HEK293 (cell line): ENCODE data around the gene ACTR3.

ENCODE experiments used
- CTCF ChIA-PET: fragments of 350-600 bp; formaldehyde crosslinking; extraction: SDS; loops from one replicate; lab custom pipeline; 2021; ENCODE audit warnings: antibody characterized with exemption; lab: Yijun Ruan, JAX
- POLR2A ChIA-PET: fragments of 300-600 bp; formaldehyde crosslinking; extraction: SDS; loops from one replicate; lab custom pipeline; 2020; ENCODE audit warnings: antibody characterized with exemption, inconsistent platforms; lab: Yijun Ruan, JAX
- H3K27ac ChIP-seq: fragments of 200-500 bp; sonication (Bioruptor generic); 2 replicates; pipeline ENCODE4 v1.5.1; 2014; ENCODE audit warnings: low read depth, low read length, control low read depth, inconsistent platforms; ENCODE audit errors: extremely low read depth
- H3K36me3 ChIP-seq, 2 experiments: fragments of 200-500 bp in 1 of 2; sonication (Bioruptor generic) in 1 of 2; 1 replicate in 1 of 2; 2 replicates in 1 of 2; pipeline ENCODE4 v1.5.1; 2014 to 2017; ENCODE audit warnings: inconsistent platforms in 2 of 2, low read length in 2 of 2; ENCODE audit not compliant: control insufficient read depth in 2 of 2, insufficient read depth in 1 of 2
- H3K4me1 ChIP-seq: fragments of 200-500 bp; sonication (Bioruptor generic); 2 replicates; pipeline ENCODE4 v1.5.1; 2014; ENCODE audit warnings: mild to moderate bottlenecking, low read length, inconsistent platforms; ENCODE audit not compliant: control insufficient read depth, insufficient read depth
- H3K4me3 ChIP-seq: 2 replicates; pipeline ENCODE4 v1.5.1; 2011; ENCODE audit warnings: low read depth, mild to moderate bottlenecking, control low read depth, low read length, moderate library complexity
- H3K9me3 ChIP-seq: fragments of 200-500 bp; sonication (Bioruptor generic); 2 replicates; pipeline ENCODE4 v1.5.1; 2014; ENCODE audit warnings: low read depth, low read length, inconsistent platforms; ENCODE audit not compliant: control insufficient read depth, insufficient read depth
- ATF2 ChIP-seq: fragments of 450-650 bp; formaldehyde crosslinking; IDR thresholded peaks from 2 replicates; pipeline ENCODE4 v1.5.1; 2016; ENCODE audit warnings: missing biosample characterization, missing genetic modification characterization, low read depth
- GFI1B ChIP-seq: fragments of 450-650 bp; formaldehyde crosslinking; IDR thresholded peaks from 2 replicates; pipeline ENCODE4 v1.5.1; 2016; ENCODE audit warnings: missing biosample characterization, missing genetic modification characterization
- IKZF3 ChIP-seq: fragments of 450-650 bp; IDR thresholded peaks from 2 replicates; pipeline ENCODE4 v1.5.0; 2018; ENCODE audit warnings: missing biosample characterization, mild to moderate bottlenecking, missing genetic modification characterization, moderate library complexity
- KLF9 ChIP-seq: fragments of 450-650 bp; formaldehyde crosslinking; IDR thresholded peaks from 2 replicates; pipeline ENCODE4 v1.5.1; 2016; ENCODE audit warnings: missing biosample characterization, missing genetic modification characterization, low read depth
- MZF1 ChIP-seq: fragments of 450-650 bp; formaldehyde crosslinking; IDR thresholded peaks from 2 replicates; pipeline ENCODE4 v1.5.1; 2017; ENCODE audit warnings: missing biosample characterization, missing genetic modification characterization, borderline replicate concordance
- PATZ1 ChIP-seq: fragments of 450-650 bp; formaldehyde crosslinking; IDR thresholded peaks from 2 replicates; pipeline ENCODE4 v1.5.1; 2016; ENCODE audit warnings: missing biosample characterization, missing genetic modification characterization
- SCRT2 ChIP-seq: fragments of 450-650 bp; formaldehyde crosslinking; IDR thresholded peaks from 2 replicates; pipeline ENCODE4 v1.5.1; 2016; ENCODE audit warnings: missing biosample characterization, missing genetic modification characterization
- SP3 ChIP-seq: fragments of 450-650 bp; formaldehyde crosslinking; IDR thresholded peaks from 2 replicates; pipeline ENCODE4 v1.5.1; 2016; ENCODE audit warnings: missing biosample characterization, missing genetic modification characterization
- YY2 ChIP-seq: fragments of 450-650 bp; formaldehyde crosslinking; IDR thresholded peaks from 2 replicates; pipeline ENCODE4 v1.5.1; 2016; ENCODE audit warnings: missing biosample characterization, missing genetic modification characterization
- ZBTB10 ChIP-seq: fragments of 450-650 bp; formaldehyde crosslinking; IDR thresholded peaks from 2 replicates; pipeline ENCODE4 v1.5.1; 2016; ENCODE audit warnings: missing biosample characterization, missing genetic modification characterization
- ZBTB21 ChIP-seq: fragments of 450-650 bp; formaldehyde crosslinking; IDR thresholded peaks from 2 replicates; pipeline ENCODE4 v1.5.1; 2017; ENCODE audit warnings: missing biosample characterization, missing genetic modification characterization
- ZFP3 ChIP-seq: fragments of 450-650 bp; formaldehyde crosslinking; IDR thresholded peaks from 2 replicates; pipeline ENCODE4 v1.5.1; 2016; ENCODE audit warnings: low read depth, missing biosample characterization, missing genetic modification characterization
- ZIC2 ChIP-seq: fragments of 450-650 bp; formaldehyde crosslinking; IDR thresholded peaks from 2 replicates; pipeline ENCODE4 v1.5.1; 2016; ENCODE audit warnings: missing biosample characterization, missing genetic modification characterization
- ZNF114 ChIP-seq: fragments of 450-650 bp; formaldehyde crosslinking; IDR thresholded peaks from 2 replicates; pipeline ENCODE4 v1.5.0; 2017; ENCODE audit warnings: missing biosample characterization, missing genetic modification characterization
- ZNF138 ChIP-seq: fragments of 450-650 bp; formaldehyde crosslinking; IDR thresholded peaks from 2 replicates; pipeline ENCODE4 v1.5.1; 2016; ENCODE audit warnings: missing biosample characterization, missing genetic modification characterization, borderline replicate concordance
- ZNF18 ChIP-seq: fragments of 450-650 bp; formaldehyde crosslinking; IDR thresholded peaks from 2 replicates; pipeline ENCODE4 v1.5.1; 2016; ENCODE audit warnings: missing biosample characterization, missing genetic modification characterization
- ZNF2 ChIP-seq: fragments of 450-650 bp; formaldehyde crosslinking; IDR thresholded peaks from 2 replicates; pipeline ENCODE4 v1.5.1; 2016; ENCODE audit warnings: missing biosample characterization, missing genetic modification characterization
- ZNF416 ChIP-seq: fragments of 450-650 bp; formaldehyde crosslinking; IDR thresholded peaks from 2 replicates; pipeline ENCODE4 v1.5.1; 2016; ENCODE audit warnings: missing biosample characterization, missing genetic modification characterization
- ZNF473 ChIP-seq: fragments of 450-650 bp; formaldehyde crosslinking; IDR thresholded peaks from 2 replicates; pipeline ENCODE4 v1.5.1; 2017; ENCODE audit warnings: missing biosample characterization, missing genetic modification characterization
- ZNF488 ChIP-seq: fragments of 450-650 bp; formaldehyde crosslinking; IDR thresholded peaks from 2 replicates; pipeline ENCODE4 v1.5.1; 2016; ENCODE audit warnings: missing biosample characterization, missing genetic modification characterization
- ZNF521 ChIP-seq: fragments of 450-650 bp; formaldehyde crosslinking; IDR thresholded peaks from 2 replicates; pipeline ENCODE4 v1.5.1; 2017; ENCODE audit warnings: missing biosample characterization, mild to moderate bottlenecking, missing genetic modification characterization
- ZNF529 ChIP-seq: fragments of 450-650 bp; formaldehyde crosslinking; IDR thresholded peaks from 2 replicates; pipeline ENCODE4 v1.5.1; 2017; ENCODE audit warnings: missing genetic modification characterization, missing biosample characterization; ENCODE audit not compliant: insufficient replicate concordance
- ZNF585B ChIP-seq: fragments of 450-650 bp; formaldehyde crosslinking; IDR thresholded peaks from 2 replicates; pipeline ENCODE4 v1.5.1; 2016; ENCODE audit warnings: missing biosample characterization, missing genetic modification characterization
- ZNF596 ChIP-seq: fragments of 450-650 bp; IDR thresholded peaks from 2 replicates; pipeline ENCODE4 v1.5.0; 2018; ENCODE audit warnings: missing biosample characterization, mild to moderate bottlenecking, missing genetic modification characterization, moderate library complexity
- ZNF645 ChIP-seq: fragments of 450-650 bp; formaldehyde crosslinking; IDR thresholded peaks from 2 replicates; pipeline ENCODE4; 2016; ENCODE audit warnings: missing biosample characterization, missing genetic modification characterization
- ZNF664 ChIP-seq: fragments of 450-650 bp; formaldehyde crosslinking; IDR thresholded peaks from 2 replicates; pipeline ENCODE4 v1.5.1; 2016; ENCODE audit warnings: missing biosample characterization, missing genetic modification characterization
- ZNF776 ChIP-seq: fragments of 450-650 bp; formaldehyde crosslinking; IDR thresholded peaks from 2 replicates; pipeline ENCODE4 v1.5.0; 2017; ENCODE audit warnings: missing biosample characterization, missing genetic modification characterization, borderline replicate concordance
- ZNF843 ChIP-seq: fragments of 450-650 bp; formaldehyde crosslinking; IDR thresholded peaks from 2 replicates; pipeline ENCODE4 v1.5.1; 2016; ENCODE audit warnings: missing biosample characterization, missing genetic modification characterization

Gene ACTR3

GRCh38 chr2:113863144-113863543 is 26.7 kb upstream of the ACTR3 start (continued):
- TF ChIP-seq KLF9 (tag by site-specific recombination) (no peak), ZNF488 (tag by site-specific recombination) (no peak), ZNF529 (no peak), SCRT2 (no peak), MZF1 (tag by site-specific recombination) (no peak), ATF2 (tag by site-specific recombination) (no peak), ZNF596 (tag by site-specific recombination) (no peak), ZNF776 (tag by site-specific recombination) (no peak), ZNF2 (tag by site-specific recombination) (no peak), ZNF521 (no peak), ZNF585B (tag by site-specific recombination) (no peak)

- no peaks in the 10 kb centered on the region for H3K9me3 ChIP-seq
- no peaks in the 10 kb centered on the region for H3K36me3 ChIP-seq
- H3K27ac ChIP-seq, result no peak overlapping the region
- H3K4me1 ChIP-seq, result no peaks in the 10 kb centered on the region
- ChIA-PET POLR2A (no interaction called here), CTCF (interaction anchor here (0.6 kb wide), 1 partner anchor 9 kb away, joined by 3 read pairs; no protein-coding TSS in a partner anchor)
- H3K4me3 ChIP-seq, result no peak overlapping the region
- TF ChIP-seq ZNF114 (tag by site-specific recombination) (no peak), ZNF473 (tag by site-specific recombination) (no peak), ZBTB10 (tag by site-specific recombination) (no peak), YY2 (tag by site-specific recombination) (no peak), PATZ1 (tag by site-specific recombination) (no peak), ATF2 (tag by site-specific recombination) (no peak), ZNF138 (tag by site-specific recombination) (no peak), SP3 (tag by site-specific recombination) (no peak), ZNF664 (no peak), ZFP3 (no peak), ZIC2 (tag by site-specific recombination) (no peak), GFI1B (no peak), ZBTB21 (tag by site-specific recombination) (no peak), IKZF3 (no peak), ZNF843 (tag by site-specific recombination) (no peak), ZNF645 (tag by site-specific recombination) (no peak), ZNF18 (tag by site-specific recombination) (no peak), ZNF416 (no peak)
These were observed 22.3 kb upstream of the ACTR3 start for GRCh38 chr2:113867571-113867970.
